Kidney glomerular epithelial cell (primary cell): ENCODE results near the gene LRRC28.
A peak's percentile ranks its signal among the peaks of the same experiment; 100 is the strongest.

ENCODE experiments used
- DNase-seq: peaks from one replicate; lab custom pipeline; 2025; lab: John Stamatoyannopoulos, UW

Gene LRRC28

DNA sequence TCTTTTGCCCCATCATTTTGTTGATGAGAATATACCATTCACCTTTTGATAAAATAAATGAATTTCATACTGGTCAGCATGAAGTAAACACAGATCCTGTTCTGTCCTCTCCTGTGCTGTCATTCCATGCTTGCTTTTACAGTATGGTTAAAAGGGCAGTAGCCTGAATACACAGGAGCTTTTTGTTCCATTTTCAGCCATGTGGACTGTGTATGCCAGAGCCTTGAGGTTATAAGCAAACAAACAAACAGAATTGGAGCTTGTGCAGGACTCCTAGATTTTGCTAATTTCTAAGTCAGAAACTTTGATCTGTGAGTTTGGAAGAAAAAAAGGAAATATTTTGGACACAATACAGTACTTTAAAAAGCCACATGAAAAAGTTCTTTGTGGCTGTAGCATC is 91.9 kb downstream of the LRRC28 start:
- no peak for DNase-seq

DNA sequence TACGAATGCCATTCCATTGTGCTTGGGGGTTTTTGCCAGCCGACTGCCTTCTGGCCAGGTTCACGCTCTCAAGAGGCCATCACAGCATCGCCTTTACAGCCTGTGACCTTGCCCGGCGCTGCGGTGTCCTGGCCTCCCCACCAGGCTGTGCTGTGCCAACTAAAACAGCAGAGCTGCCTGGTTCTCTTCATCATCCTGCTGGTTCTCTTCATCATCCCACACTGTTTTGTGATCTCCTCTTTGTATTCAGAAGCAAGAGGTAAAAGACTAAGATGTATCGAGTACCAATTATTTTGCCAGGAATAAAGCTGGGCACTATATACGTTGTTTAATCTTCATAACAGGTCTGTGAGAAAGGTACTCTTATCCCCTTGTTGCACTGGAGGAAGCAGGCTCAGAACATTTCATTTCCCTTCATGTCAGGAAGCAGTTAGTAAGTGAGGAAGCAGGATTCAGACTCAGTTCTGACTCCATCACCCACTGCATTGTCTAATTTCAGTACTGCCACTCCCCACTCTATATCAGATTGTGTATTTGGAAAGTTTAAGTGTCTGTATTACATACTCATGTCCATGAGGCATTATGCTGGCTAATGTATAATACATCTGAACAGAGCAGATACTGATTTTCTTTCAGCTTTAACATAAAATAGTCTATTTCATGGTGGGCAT is 92.7 kb downstream of the LRRC28 start:
- DNase-seq, result no peak

DNA sequence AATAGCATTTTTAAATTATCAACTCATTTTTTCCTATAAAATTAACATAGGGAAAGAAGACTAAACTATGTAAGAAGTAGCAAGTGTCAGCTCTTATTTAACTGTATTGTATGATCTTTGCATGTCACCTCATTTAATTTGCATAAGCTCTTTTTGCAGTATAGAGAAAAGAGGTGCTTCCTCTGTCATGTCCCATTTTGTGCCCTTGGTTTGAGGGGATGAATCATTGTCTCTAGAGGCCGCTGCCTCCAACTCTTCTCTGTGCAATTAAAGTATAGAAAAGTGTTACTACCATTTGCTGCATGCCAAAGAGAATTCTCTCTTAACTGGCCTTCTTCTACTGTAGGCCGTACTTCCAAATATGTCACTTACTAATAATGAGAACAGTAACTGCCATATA is 93.4 kb downstream of the LRRC28 start:
- DNase-seq, result no peak

DNA sequence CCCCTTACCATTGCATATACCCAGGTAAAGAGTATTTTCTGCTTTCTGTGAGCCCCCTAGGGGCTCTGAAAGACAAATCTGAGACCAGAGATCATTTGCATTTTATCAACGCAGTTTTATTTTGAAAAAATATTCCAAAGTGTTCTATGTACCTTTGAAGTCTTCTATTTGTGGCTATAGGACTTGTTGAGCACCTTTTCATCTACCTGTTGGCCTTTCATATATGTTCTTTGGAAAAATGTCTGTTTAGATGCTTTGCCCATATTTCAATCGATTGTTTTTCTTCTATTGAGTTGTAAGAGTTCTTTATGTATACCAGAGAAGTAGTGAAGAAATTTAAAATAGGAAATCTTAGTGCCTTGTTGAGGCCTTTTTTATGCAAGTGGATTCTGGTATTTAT is 94.0 kb downstream of the LRRC28 start:
- DNase-seq, result no peak

DNA sequence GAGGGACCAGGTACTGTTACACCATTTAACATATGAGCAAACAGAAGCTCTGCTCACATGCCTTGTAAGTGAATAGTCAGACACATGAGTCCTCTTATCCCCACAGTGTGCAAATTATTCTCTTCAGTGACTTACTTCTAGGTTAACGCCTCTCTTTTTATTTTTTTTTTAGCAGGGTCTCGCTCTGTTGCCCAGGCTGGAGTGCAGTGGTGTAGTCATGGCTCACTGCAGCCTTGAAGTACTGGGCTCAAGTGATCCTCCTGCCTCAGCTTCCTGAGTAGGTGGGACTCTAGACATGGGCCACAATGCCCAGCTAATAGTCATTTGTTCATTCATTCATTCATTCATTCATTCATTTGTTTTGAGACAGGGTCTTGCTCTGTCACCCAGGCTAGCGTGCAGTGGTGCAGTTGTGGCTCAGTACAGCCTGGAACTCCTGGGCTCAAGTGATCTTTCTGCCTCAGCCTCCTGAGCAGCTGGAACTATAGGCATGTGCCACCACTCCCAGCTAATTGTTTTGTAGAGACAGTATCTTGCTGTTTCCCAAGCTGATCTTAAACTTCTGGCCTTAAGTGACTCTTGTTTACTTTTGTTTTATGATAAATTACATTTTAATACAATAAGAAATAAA is 94.7 kb downstream of the LRRC28 start:
- DNase-seq, result peak; percentile 22

DNA sequence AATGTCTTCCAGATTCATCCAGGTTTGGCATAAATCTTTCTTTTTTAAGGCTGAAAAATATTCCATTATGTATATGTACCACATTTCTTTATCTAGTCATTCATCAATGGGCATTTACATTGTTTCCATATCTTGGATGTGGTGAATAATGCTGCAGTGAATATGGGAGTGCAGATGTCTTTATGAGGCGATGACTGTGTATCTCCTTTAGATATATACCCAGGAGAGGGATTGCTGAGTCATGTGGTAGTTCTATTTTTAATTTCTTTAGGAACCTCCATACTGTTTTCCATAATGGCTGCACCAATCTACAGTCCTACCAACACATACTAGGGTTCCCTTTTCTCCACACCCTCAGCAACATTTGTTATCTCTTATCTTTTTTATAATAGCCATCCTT is 96.3 kb downstream of the LRRC28 start:
- DNase-seq, result no peak

DNA sequence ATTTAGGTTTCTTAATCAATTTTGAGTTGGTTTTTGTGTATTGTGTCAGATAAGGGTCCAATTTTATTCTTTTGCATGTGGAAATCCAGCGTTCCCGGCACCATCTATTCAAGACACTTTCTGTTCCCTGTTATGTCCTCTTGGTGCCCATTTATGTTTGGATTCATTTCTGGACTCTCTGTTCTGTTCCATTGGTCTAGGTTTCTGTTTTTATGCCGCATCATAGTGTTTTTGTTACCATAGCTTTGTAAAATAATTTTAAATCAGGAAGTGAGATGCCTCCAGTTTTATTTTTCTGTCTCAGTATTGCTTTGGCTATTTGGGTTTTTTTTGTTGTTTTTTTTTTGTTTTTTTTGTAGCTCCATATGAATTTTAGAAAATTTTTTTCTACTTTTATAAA is 97.1 kb downstream of the LRRC28 start:
- DNase-seq, result no peak

DNA sequence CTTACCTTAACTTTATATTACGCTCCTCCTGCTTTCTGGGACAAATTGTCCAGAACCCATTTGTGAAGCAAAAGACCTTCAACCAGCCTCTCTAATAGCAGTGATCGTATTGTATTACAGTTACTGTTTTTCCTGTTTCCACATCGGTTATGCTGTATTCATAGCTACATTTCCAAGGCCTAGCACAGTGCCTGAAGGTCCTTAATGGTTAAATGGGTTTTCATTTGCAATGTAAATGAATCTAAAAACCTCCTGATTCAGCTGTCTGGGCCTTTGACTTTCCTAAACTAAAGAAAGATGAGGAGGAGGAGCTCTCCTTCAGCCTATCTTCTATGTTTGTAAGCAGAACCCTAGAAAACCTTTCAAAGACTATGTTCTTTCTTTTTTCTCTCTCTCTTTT is 99.1 kb downstream of the LRRC28 start:
- no peak for DNase-seq

DNA sequence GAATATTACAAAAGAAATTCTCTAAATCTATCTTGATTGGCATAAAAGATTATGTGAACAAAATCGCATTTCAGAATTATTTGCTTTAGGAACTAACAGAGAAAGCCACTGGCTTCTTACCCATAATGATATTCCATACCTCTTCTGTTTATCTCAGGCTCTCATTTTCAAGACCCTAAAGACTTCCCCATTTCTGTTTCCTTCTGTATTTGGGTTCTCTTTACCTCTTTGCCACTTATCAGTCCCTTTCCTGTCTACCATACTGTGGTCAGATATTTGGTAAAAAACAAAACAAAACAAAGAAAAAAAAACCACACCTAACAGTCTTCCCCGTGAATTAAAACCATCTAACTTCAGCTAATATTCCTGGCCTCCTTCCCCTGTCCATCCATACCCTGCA is 108.5 kb downstream of the LRRC28 start:
- no peak for DNase-seq

DNA sequence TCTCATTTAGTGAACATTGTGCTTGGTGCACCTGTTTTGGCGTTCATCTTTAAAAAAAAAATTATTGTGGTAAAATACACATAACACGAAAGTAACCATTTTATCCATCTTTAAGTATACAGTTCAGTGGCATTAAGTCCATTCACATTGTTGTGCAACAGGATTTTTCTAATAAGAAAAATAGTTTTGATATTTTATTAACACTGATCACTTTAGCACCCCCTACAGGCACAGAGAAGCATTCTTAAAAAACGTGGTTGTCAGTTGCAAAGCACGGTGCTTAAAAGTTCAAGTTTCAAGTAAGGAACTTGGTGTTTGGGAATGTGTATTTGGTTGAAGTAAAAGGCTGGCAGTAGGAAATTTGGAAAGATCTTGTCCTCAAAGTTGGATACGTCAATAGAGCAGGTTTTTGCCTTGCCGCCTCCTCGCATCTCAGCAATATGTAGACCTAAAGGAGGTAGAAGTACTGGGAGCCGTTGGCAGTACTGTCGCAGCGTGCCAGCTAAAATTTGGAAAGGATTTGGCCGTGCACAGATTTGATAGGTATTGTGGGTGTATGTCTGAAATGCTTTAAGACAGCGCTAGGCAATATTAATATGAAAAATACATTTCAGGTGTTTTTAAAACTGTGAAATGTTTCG is 110.4 kb downstream of the LRRC28 start:
- DNase-seq, result no peak

DNA sequence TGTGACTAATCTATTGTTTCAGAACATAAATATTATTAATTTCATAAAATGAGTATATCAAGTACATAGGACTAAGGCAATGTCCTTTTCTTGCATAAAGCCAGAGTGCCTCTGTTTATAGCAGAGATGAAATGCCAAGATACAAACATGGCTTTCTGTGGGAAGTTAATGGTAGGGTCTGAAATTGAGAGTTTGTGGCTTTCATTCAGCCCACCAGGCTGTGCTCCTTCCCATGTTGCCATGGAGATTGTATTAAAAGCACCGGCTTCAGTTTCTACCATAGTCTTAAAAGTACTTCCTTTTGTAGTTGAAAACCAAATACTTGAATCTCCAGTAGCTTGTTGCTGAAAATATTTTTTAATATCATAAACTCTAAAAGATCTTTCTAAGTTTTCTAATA is 114.0 kb downstream of the LRRC28 start:
- DNase-seq, result no peak

DNA sequence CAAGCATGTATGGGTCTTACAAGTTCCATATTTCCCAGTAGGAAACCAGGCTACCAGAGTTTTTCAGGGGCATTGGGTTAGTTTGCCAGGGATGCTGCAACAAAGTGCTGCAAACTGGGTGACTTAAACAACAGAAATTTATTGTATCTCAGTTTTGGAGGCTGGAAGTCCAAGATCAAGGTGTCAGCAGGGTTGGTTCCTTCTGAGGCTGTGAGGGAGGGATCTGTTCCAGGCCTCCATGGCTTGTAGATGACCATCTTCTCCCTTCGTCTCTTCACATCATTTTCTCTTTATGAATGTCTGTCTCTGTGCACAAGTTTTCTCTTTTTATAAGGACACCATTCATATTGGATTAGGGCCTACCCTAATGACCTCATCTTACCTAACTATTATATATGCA is 114.7 kb downstream of the LRRC28 start:
- no peak for DNase-seq

DNA sequence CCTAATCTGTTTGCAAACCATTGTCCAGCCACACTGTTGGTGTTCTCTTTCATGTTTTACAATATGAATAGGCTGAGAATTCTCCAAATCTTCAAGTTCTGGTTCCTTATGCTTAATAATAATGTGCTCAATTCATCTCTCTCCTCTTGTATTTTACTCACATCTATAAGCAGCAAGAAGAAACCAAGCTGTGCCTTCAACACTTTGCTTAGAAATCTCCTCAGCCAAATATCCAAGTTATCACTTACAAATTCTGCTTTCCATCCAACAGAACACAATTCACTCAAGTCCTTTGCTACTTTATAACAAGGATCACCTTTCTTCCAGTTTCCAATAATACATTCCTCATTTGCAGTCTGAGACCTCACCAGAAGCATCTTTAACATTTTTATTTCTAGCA is 117.5 kb downstream of the LRRC28 start:
- no peak for DNase-seq

DNA sequence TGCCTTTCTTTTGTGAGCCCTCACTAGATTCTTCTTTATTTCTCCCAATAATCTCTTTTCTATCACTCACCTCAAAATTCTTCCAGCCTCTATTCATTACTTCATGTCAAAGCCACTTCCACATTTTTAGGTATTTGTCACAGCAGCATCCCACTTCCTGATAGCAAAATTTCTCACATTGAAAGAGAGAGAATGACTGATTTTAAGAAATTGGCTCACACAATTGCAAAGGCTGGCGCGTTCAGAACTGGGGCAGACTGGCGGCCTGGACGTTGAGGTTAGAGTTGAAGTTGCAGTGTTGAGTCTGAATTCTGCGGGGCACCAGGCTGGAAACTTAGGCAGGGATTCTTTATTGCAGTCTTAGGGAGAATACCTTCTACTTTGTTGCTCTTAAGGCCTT is 117.9 kb downstream of the LRRC28 start:
- DNase-seq, result no peak

DNA sequence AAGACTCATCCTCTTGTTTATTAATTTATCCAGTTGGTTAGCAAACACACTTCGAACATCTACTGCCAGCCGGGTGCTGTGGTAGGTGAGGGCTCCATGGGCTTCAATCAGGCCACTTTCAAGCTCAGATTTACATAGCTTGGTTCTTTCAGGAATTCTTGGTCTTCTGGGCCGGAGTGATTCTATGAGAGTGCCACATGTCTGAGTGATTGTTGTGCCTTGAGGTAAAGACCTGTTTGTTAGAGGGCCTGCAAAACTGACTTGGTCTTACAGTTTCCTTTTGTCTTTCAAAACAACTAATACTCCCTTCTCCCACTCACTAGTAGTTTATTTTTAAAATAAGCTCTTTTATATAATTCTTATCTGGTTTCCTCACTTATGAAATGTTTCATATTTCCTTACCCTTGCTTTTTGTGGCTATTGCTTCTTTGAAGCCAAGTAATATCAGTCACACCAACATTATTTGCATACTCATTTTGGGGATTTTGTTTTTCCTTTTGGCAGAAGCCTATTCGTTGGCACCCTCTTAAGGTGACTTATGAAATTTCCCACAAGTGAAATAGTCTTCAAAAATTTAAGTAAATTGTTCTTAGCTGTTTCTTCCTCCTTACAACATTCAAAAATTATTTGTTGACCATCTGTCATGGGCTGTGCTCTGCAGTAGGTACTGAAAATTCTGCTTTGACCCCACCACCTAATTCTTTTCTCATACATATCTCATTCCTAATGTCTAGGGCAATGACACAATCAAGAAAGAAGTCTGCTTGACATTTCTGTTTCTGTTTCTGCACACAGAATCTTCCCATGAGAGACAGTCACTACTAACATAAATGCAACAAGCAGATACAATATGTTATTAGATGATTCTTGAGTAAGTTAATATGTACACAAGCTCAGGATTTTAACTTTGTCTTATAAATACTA is 120.2 kb downstream of the LRRC28 start:
- no peak for DNase-seq

DNA sequence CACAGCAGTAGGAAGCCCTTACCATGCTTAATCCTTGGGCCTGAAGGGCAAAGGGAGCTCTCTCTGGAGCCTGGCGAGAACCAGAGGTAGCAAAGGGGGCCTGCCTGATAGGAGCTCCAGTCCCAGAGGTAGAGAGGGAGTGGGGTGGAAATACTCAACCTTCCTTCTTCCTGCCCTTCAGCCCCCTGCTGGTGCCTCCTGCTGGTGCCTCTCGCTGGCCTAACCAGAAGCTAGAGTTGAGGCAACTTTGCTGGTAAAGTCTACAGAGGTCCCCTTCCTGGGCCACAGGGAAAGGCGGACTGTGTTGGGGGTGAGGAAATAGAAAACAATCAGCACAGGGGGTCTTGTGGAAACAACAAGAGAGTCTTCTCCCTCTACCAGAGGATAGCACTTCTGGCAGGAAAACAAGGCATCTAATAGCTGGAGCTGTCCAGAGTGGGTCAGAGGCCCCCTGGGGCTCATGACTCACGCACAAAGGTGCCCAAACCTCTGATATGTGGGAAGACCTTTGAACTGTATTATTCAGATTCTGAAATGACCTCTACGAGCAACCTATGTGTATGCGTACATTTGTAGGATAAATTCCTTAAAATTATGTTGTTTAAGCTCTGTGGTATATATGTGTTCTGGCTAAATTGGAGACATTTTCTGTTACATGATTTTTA is 133.9 kb downstream of the LRRC28 start:
- no peak for DNase-seq

DNA sequence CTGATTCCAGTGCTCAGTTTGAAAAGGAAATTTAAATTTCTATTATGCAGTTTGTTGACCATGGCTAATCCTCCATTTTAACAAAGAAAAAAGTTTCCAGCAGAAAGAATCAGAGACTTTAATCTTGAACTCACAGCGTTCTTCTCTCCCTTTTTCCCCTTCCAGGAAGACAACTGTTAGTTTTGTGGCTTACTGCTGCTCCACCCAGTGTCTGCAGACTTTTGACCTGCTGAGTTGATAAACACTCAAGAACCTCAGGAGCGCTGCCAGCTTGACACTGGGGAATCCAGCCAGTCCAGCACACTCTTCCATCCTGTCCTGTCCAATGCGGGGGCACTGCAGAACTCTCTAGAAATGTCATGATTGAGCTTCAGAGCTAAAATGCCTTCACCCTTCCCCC is 134.6 kb downstream of the LRRC28 start:
- no peak for DNase-seq

DNA sequence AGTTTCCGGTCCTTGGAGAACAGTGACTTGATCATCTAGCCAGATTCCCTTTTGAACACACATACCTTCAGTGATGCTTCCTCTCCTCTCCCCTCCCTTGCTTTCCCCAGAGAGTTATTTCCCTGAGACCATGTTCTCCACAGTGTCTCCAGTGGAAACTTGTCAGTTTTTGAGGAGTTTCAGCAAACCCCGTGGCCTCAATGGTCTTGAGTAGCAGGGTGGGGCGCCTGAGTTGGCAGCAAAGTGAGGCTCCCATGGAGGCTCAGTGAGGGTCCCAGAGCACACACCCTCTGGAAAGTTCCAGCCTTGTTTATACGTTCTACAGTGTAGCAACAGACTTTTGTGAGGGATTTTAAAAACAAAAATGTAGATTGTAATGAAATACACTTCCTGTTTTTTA is 135.1 kb downstream of the LRRC28 start:
- DNase-seq, result no peak

DNA sequence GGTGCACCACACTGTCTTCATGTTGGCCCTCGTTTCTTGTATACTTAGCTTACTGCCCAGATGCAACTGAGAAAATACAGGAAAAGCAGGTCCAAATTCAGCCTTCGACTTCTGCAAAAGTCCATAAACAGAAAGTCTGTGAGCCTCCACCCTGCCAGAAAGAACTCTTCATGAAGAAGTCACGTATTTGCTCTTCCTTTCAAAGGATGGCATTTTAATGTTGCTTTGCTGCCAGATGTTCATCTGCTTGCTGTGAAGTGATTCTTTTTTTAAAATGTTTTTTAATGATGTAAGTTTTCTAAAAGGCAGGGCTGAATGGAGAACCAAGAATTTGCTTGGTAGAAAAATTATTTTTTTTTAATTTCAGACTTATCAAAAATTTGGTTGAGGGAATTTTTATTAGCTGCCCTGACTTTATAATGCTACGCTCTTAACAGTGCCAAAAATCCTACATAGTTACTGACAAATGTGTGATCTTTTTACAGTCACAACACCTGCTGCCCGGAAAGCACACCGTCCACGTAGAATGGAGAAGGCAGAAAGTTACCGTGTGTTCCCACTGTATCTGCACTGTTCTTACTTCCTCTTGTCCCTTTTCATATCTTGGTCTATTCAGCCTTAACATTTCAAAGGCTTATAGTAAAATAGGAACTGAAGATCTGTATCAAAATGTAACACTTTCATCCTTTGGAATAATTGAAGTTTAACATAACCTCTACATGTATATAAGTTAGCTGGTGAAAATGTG is 136.3 kb downstream of the LRRC28 start:
- no peak for DNase-seq

DNA sequence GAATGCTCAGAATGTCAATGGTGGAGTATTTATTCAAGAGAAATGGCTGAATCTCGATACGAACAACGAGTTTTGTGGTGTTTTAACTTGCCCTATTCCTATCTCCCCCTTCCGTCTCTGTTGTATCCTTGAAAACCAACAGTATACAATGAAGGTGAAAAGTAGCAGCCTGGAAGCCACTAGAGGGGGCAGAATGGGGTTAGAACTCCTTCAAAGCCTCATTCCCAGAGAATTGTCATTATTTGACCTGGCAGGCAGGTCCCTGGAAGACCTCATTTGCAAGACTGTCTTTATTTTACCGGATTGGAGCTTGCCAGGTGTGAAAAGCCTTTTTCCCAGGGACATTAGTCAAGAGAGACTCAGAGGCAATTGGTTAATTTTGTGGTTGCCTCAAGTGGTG is 139.4 kb downstream of the LRRC28 start:
- no peak for DNase-seq

DNA sequence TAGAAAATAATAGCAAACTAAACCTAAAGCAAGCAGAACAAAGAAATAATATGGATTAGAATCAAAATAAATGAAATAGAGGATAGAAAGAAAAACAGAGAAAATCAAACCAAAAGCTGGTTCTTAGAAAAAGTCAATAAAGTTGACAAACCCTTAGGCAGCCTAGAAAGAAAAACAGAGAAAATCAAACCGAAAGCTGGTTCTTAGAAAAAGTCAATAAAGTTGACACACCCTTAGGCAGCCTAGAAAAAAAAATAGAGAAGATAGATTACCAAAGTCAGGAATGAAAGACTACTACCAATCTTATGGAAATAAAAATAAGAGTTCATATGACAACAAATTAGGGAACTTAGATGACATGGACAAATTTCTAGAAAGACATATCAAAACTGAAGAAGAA is 142.4 kb downstream of the LRRC28 start:
- no peak for DNase-seq
